Astrocyte of the spinal cord (primary cell): Measurements from ENCODE around the gene RAE1.
"Not testable (repeated sequence)": the region's sequence is repeated elsewhere in the genome, so short reads cannot be mapped to it uniquely, and the experiment has no call there.

Experiments
- DNase-seq: peaks from one replicate; pipeline ENCODE4 v3.0.0; 2011; ENCODE audit warnings: low read depth, low spot score
- H3K4me3 ChIP-seq: 2 replicates; pipeline ENCODE4 v1.5.1; 2011; ENCODE audit warnings: low read depth, mild to moderate bottlenecking, low read length, moderate library complexity
- in situ Hi-C: cut with HindIII; loops from 2 replicates; pipeline ENCODE4 v1.10.0; 2017; ENCODE audit warnings: low sequenced_read_pairs
- TF ChIP-seq, protein P1 (sequence below): IDR thresholded peaks from 2 replicates; pipeline ENCODE4 v1.5.1; 2012; ENCODE audit warnings: low read depth, mild to moderate bottlenecking, low read length, inconsistent platforms

The RAE1 gene

DNA sequence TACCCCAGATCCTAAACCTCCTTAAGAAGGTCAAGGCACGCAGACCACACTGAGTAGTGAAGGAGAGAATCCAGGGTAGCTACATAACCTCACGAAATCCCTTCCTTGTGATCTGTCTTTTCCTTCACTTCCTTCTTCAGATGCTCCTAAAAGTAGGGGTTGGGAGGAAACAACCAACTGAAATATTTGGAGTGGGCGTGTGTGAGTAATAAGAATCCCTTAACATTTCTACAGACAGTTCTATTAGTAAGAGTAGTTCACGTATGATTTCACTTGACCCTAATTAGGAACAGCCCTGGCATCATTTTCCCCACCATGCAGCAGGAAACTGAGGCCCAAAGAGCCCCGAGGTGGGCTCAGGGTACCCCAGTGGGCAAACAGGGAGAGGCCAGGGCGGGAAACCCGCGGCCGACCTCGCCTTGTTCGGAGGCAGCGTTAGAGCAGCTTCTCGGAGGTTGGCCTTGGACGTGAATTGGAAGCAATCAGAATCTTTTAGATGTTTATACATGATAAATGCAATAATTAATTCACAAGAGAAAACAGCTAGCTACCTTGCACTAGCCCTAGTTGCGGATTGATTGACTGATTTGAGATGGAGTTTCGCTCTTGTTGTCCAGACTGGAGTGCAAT is 859 bp upstream of the RAE1 start:
- TF ChIP-seq, protein P1, sequence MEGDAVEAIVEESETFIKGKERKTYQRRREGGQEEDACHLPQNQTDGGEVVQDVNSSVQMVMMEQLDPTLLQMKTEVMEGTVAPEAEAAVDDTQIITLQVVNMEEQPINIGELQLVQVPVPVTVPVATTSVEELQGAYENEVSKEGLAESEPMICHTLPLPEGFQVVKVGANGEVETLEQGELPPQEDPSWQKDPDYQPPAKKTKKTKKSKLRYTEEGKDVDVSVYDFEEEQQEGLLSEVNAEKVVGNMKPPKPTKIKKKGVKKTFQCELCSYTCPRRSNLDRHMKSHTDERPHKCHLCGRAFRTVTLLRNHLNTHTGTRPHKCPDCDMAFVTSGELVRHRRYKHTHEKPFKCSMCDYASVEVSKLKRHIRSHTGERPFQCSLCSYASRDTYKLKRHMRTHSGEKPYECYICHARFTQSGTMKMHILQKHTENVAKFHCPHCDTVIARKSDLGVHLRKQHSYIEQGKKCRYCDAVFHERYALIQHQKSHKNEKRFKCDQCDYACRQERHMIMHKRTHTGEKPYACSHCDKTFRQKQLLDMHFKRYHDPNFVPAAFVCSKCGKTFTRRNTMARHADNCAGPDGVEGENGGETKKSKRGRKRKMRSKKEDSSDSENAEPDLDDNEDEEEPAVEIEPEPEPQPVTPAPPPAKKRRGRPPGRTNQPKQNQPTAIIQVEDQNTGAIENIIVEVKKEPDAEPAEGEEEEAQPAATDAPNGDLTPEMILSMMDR: no peak
- H3K4me3 ChIP-seq: no peak overlapping the region
- DNase-seq: no peak
- in situ Hi-C loops: no loop called here

DNA sequence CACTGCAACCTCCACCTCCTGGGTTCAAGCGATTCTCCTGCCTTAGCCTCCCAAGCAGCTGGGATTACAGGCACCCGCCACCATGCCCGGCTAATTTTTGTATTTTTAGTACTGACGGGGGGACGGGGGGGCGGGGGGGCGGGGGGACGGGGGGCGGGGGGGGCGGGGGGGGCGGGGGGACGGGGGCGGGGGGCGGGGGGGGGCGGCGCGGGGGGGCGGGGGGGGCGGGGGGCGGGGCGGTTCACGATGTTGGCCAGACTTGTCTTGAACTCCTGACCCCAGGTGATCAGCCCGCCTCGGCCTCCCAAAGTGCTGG is 371 bp upstream of the RAE1 start:
- in situ Hi-C loops, DNase-seq: not testable (repeated sequence)
- H3K4me3 ChIP-seq: peak overlapping the region; percentile 94

DNA sequence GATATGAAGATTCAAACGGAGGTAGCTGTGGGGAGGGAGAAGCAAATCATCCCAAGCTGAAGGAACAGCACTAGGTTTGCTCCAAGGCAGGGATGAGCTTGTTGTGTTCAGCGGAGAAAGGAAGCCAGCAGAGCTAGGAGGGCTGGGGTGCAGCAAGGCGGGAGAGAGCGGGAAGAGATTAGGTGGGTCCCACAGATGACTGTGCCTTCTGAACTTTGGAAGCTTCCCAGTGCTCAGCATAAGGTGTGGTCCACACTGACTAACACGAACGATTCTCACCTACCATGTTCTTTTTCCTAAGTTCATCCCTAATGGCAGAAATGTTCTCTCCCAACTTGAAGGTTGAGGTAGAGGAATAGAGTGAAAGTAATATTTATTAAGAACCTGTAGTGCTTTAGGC is 1.2 kb downstream of the RAE1 start:
- peak overlapping the region; percentile 94 for H3K4me3 ChIP-seq
- no peak for DNase-seq
- TF ChIP-seq, protein P1: no peak
- in situ Hi-C loops: no loop called here

DNA sequence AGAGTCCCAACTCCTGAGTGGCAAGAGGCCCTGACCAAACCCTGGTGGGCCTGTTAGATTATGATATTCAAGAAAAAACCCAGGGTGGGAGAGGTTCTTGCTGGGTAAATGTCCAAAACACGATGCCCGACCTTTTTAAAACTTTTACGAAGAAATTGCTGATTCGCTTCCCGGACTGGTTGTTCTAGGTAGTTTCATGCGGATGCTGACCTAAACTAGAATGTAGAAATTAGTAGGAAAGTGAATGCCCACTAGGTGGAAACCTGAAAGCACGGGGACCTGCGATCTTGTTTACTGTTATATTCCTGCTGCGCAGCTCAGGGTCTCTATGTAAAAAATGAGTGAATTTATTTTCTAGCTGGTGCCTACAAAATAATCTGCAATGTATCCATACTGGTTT is 2.3 kb downstream of the RAE1 start:
- in situ Hi-C loops: no loop called here
- DNase-seq: no peak
- H3K4me3 ChIP-seq: no peak overlapping the region
- TF ChIP-seq, protein P1: no peak

DNA sequence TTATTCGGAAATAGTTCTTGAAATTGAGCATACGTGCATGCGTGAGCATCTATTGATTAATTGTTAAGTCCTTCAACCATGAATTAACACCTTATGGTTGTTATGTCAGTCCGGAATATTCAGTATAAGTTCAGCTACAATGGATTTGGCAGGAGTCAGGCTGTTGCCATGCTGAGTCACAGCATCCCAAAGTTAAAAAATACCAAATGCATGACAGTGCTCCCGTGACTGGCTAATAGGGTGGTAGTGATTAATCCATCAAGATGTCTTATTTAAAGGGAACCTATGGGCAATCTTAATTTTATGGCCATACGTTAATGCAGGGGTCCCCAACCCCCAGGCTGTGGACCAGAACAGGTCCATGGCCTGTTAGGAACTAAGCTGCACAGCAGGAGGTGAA is 10.5 kb downstream of the RAE1 start:
- H3K4me3 ChIP-seq: no peak overlapping the region
- TF ChIP-seq, protein P1: no peak
- DNase-seq: peak; percentile 73
- in situ Hi-C loops: no loop called here

DNA sequence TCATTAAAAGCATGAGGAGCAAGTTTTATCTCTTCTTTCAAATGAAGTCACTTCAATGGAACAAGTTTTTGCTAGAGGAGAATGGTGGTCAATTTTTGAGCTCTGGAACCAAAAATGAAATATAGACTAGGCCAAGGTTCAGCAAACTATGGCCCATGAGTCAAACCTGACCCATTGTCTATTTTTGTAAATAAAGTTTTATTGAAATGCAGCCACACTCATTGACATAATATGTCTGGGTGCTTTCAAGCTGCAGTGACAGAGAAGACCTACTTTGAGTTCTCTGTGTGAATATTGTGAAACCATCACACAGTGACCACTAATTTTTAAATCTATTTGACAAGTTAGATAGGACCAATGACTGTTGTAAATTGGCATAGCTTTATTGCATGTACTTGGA is 13.4 kb downstream of the RAE1 start:
- TF ChIP-seq, protein P1: no peak
- in situ Hi-C loops: no loop called here
- DNase-seq: no peak
- H3K4me3 ChIP-seq: no peak overlapping the region

DNA sequence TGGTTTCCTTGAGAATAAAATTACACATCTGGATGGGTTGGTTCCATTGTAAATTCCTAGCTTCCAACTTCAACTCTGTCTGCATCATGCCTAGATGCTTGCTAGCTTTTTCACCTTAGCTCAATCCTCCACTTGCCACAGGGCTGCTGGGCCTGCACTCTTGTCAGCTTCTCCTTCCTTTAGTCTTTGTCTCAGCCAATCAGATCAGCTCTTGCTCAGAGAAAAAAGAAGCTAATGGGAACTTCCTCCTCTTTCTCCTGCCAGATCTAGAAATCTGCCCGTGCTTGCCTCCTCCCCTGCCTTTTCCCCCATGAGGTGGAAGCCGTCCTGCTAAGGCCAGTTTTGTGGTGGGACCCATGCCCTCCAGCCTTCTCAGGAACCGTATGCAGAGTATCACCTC is 18.5 kb downstream of the RAE1 start:
- no peak for DNase-seq
- H3K4me3 ChIP-seq: no peak overlapping the region
- in situ Hi-C loops: no loop called here
- TF ChIP-seq, protein P1: no peak
